NT2/D1 (cell line): ENCODE results near the gene GALNT16.

ENCODE experiments used
- YY1 ChIP-seq: IDR thresholded peaks from 2 replicates; pipeline ENCODE4 v1.6.1; 2011; ENCODE audit not compliant: insufficient read length, insufficient read depth
- ZNF274 ChIP-seq: IDR thresholded peaks from 2 replicates; pipeline ENCODE4 v1.6.1; 2011; ENCODE audit warnings: mild to moderate bottlenecking, low read depth, low read length

DNA sequence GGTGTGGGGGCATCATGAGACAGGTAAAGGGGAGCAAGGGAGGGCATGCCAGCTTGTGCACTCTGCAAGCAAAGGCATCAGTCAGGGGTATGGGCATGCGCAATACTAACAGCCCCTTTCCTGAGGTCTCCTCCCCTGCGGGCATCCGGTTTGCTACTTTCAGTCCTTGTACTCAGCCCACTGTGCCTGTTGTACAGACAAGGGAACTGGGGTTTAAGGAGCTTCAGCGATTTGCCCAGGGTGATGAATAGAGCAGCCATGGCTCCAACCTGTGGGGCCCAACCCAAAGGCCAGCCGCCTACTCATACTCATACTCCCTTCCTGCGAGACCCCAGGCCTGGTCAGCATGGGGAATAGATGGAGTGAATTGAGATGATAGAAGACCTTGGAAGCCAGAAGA lies 66.7 kb downstream of the GALNT16 start:
- TF ChIP-seq YY1 (no peak), ZNF274 (no peak)
